ENCODE results near the gene ICA1L.

The ICA1L gene

DNA sequence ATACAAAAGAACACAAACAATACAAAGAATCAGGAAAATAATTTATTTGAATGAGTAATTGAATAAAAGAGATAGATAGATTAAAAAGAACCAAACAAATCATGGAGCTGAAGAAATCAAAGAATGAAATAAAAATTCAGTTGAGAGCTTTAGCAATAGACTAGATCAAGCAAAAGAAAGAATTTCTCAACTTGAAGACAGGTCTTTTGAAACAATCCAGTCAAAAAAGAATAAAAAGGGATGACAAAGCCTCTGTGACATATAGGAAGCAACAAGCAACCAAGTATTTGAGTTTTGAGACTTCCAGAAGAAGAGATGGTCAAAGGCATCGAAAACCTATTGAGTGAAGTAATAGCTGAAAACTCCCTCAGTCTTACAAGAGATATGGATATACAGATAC is 128.0 kb downstream of the ICA1L start:
- no peak for DNase-seq (ENCODE audit: low read depth in 2 of 2)

DNA sequence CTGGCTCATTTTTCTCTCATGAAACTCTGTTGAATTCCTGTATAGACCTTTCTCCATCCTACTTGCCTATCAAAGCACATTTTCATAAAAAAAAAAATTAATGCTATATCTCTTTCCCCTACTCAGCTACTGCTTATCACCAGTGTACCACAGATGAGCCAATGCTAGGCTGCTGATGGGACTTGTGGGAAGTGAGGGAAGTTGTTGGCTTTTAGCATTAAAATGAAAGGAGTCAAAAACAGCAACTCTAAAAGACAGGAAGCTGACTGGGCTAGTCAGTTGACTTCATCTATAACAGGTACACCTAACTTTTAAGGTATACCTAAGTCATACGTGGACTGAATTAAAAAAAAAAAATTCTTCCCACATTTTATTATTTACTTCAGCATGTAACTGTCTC is 134.7 kb downstream of the ICA1L start:
- no peak for DNase-seq (ENCODE audit: low read depth in 2 of 2)

DNA sequence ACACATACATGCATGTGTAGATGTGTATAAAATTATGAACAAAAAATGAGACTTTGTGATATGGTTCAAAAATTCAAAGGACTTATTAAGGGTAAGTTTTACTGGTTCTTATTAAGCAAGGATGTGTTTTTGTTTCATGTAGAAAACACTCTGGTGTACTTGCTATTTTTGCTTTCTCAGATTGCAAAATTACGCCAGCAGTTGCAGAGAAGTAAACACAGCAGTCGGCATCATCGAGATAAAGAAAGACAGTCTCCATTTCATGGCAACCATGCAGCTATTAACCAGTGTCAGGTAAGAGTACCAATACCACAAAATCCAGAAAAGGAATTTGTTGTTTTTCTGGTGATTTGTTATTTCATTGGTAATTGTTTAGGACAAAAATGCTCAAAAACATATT is 145.5 kb downstream of the ICA1L start:
- no peak for DNase-seq (ENCODE audit: low read depth in 2 of 2)

DNA sequence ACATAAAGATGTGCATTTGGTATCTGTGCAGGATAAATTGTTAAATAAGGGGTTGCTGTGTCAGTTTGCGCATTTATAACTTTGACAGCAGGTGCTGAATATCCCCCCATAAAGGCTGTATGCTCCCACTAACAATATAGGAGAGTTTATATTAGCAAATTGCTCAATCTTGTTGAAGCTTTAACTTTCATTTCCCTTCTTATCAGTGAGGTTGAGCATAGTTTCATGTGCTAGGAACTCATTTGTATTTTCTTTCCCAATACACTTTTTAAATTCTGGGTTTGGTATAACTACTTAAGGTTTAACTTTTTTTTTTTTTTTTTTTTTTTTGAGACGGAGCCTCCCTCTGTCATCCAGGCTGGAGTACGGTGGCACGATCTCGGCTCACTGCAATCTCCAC is 147.8 kb downstream of the ICA1L start:
- no peak for DNase-seq (ENCODE audit: low read depth in 2 of 2)
